ENCODE data around the gene DSCAML1.

Gene DSCAML1

GRCh38 chr11:117625237-117625636 is 171.8 kb downstream of the DSCAML1 start:
- TF ChIP-seq, protein P1, sequence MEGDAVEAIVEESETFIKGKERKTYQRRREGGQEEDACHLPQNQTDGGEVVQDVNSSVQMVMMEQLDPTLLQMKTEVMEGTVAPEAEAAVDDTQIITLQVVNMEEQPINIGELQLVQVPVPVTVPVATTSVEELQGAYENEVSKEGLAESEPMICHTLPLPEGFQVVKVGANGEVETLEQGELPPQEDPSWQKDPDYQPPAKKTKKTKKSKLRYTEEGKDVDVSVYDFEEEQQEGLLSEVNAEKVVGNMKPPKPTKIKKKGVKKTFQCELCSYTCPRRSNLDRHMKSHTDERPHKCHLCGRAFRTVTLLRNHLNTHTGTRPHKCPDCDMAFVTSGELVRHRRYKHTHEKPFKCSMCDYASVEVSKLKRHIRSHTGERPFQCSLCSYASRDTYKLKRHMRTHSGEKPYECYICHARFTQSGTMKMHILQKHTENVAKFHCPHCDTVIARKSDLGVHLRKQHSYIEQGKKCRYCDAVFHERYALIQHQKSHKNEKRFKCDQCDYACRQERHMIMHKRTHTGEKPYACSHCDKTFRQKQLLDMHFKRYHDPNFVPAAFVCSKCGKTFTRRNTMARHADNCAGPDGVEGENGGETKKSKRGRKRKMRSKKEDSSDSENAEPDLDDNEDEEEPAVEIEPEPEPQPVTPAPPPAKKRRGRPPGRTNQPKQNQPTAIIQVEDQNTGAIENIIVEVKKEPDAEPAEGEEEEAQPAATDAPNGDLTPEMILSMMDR (conservative IDR thresholded peaks at IDR 0.05) = no peak
- H3K27ac ChIP-seq = no peak overlapping the region

DNA sequence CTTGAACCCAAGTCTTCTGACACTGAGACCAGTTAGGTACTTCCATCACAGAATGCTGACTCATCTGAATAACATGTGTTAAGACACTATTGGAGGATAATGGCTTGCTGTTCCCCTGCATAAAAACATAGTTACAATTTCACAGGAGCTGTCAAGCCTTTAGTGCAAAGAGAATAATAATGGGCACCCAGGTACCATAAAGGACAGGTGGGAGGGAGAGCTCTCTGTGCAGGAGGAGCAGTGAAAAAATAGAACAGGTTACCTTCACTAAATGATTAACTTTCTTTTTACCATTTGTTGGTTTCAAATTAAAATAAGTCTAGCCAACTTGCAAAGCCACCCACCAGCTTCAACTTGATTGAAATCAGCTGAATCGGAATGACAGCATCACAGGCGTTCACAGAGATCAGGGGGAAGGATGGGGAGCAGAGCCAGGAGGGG is 173.2 kb downstream of the DSCAML1 start:
- no peak overlapping the region for H3K27ac ChIP-seq
- TF ChIP-seq, protein P1 (conservative IDR thresholded peaks at IDR 0.05) = no peak

- no peak overlapping the region for H3K27ac ChIP-seq
- TF ChIP-seq, protein P1 (conservative IDR thresholded peaks at IDR 0.05) = peak; percentile 74
These were observed 175.8 kb downstream of the DSCAML1 start for GRCh38 chr11:117621226-117621625.

- TF ChIP-seq, protein P1 (conservative IDR thresholded peaks at IDR 0.05) = no peak
- no peak overlapping the region for H3K27ac ChIP-seq
These were observed 176.4 kb downstream of the DSCAML1 start for GRCh38 chr11:117620659-117621058.

DNA sequence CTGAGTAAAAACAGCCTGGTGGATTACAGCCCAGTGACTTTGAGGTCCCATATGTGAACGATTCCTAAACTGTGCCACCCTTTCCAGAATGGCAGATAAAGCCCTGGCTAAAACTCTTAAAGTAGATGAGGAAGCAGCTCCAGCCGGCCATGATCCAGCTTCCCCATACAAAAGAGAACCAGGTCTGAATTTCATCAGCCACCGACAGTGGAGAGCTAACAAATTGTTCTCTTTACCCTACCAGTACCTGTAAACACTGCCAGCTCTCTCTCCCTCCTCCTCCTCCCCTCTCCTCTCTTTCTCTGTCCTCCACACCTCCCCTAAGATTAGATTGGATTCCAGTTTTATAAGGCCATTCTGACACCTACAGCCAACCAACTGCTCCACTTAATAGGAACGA is 176.9 kb downstream of the DSCAML1 start:
- TF ChIP-seq, protein P1 (conservative IDR thresholded peaks at IDR 0.05) = no peak
- H3K27ac ChIP-seq = no peak overlapping the region; the same call in 1 of the 2 replicates

GRCh38 chr11:117619661-117620060 is 177.4 kb downstream of the DSCAML1 start:
- H3K27ac ChIP-seq = no peak overlapping the region; the same call in 1 of the 2 replicates
- TF ChIP-seq, protein P1 (conservative IDR thresholded peaks at IDR 0.05) = no peak

- TF ChIP-seq, protein P1 (conservative IDR thresholded peaks at IDR 0.05) = no peak
- H3K27ac ChIP-seq = no peak overlapping the region
These were observed 178.0 kb downstream of the DSCAML1 start for GRCh38 chr11:117618982-117619355.

All from VCaP (cell line).